Endothelial cell of umbilical vein (primary cell): ENCODE data around the gene LRRK1. TPM values are rescaled to one million over a fixed set of nuclear protein-coding genes. Genes with fewer than 3 reads are reported as not detected.

Experiments used
- BruUV-seq: library from RNA; stranded (reverse); fragments of 400-500 nt; replicated peaks from 2 replicates; lab custom pipeline; 2021; lab: Mats Ljungman, UMichigan
- CTCF ChIA-PET: fragments of 300-600, 350-600 bp; sonication (Branson Sonifier 250); formaldehyde crosslinking; loops from one replicate; lab custom pipeline; 2021; ENCODE audit warnings: antibody characterized with exemption, inconsistent platforms; lab: Charles Lee
- POLR2A ChIA-PET: fragments of 300-600, 350-600 bp; sonication (Branson Sonifier 250); formaldehyde crosslinking; loops from one replicate; lab custom pipeline; 2021; ENCODE audit warnings: antibody characterized with exemption, inconsistent platforms; lab: Charles Lee
- DNase-seq: peaks from one replicate; pipeline ENCODE4 v3.0.0-alpha.2; 2011; ENCODE audit warnings: low read depth, low spot score
- FAIRE-seq: peaks from 2 replicates; lab custom pipeline; 2011; peaks lifted over from hg19 to GRCh38; lab: Jason Lieb, UNC
- H2AFZ ChIP-seq: 2 replicates; pipeline ENCODE4 v1.6.0; 2012; ENCODE audit warnings: low read depth, low read length, control low read depth, inconsistent platforms
- H3K27ac ChIP-seq: 2 replicates; pipeline ENCODE4 v1.5.1; 2011; ENCODE audit warnings: low read depth, mild to moderate bottlenecking, control low read depth, low read length, moderate library complexity; ENCODE audit not compliant: insufficient read depth
- H3K27me3 ChIP-seq, 2 experiments: 2 replicates each; pipeline versions ENCODE4 v1.6.0 to v1.6.1; 2011; ENCODE audit warnings: low read length in 2 of 2, mixed read lengths in 1 of 2; ENCODE audit not compliant: control insufficient read depth in 2 of 2, insufficient read depth in 2 of 2
- H3K36me3 ChIP-seq, 2 experiments: 2 replicates in 1 of 2; 3 replicates in 1 of 2; pipeline ENCODE4 v1.5.1; 2011; ENCODE audit warnings: low read length in 2 of 2, mild to moderate bottlenecking in 1 of 2, moderate library complexity in 1 of 2; ENCODE audit not compliant: control insufficient read depth in 2 of 2, insufficient read depth in 2 of 2; ENCODE audit errors: extremely low read depth in 1 of 2
- H3K4me1 ChIP-seq: 3 replicates; pipeline ENCODE4 v1.5.1; 2011; ENCODE audit warnings: mild to moderate bottlenecking, low read length; ENCODE audit not compliant: control insufficient read depth, insufficient read depth; ENCODE audit errors: extremely low read depth
- H3K4me2 ChIP-seq: 2 replicates; pipeline ENCODE4 v1.6.1; 2011; ENCODE audit warnings: low read length, control low read depth, mixed read lengths; ENCODE audit not compliant: insufficient read depth
- H3K4me3 ChIP-seq, 3 experiments: fragments of 200-600 bp in 1 of 3; sonication (generic), shearing (Covaris generic) in 1 of 3; replicated peaks in 1 of 3; 2 replicates each; pipeline ENCODE4 v1.5.1; 2011 to 2016; ENCODE audit warnings: control low read depth in 3 of 3, low read length in 3 of 3, mild to moderate bottlenecking in 2 of 3, inconsistent platforms in 1 of 3, low read depth in 1 of 3, moderate library complexity in 1 of 3; ENCODE audit not compliant: insufficient read depth in 1 of 3
- H3K79me2 ChIP-seq: 2 replicates; pipeline ENCODE4 v1.6.0; 2012; ENCODE audit warnings: low read length, inconsistent platforms; ENCODE audit not compliant: control insufficient read depth, insufficient read depth
- H3K9ac ChIP-seq: replicated peaks from 2 replicates; pipeline ENCODE3; 2011; ENCODE audit warnings: low read length, control low read depth; ENCODE audit not compliant: insufficient read depth; ENCODE audit errors: extremely low read depth
- H3K9me1 ChIP-seq: replicated peaks from 3 replicates; pipeline ENCODE4 v1.6.0; 2011; ENCODE audit warnings: mild to moderate bottlenecking, low read length; ENCODE audit not compliant: control insufficient read depth, insufficient read depth; ENCODE audit errors: extremely low read depth
- H3K9me3 ChIP-seq: replicated peaks from 2 replicates; pipeline ENCODE4 v1.5.1; 2012; ENCODE audit warnings: low read length, inconsistent platforms; ENCODE audit not compliant: control insufficient read depth, insufficient read depth
- H4K20me1 ChIP-seq: replicated peaks from 2 replicates; pipeline ENCODE3; 2011; ENCODE audit warnings: mild to moderate bottlenecking, low read length; ENCODE audit not compliant: control insufficient read depth, insufficient read depth; ENCODE audit errors: extremely low read depth
- CTCF ChIP-seq, 2 donors: IDR thresholded peaks; 1 replicate in 1 of 2; 2 replicates in 1 of 2; pipeline ENCODE4 v1.5.1; 2011; ENCODE audit warnings: low read length in 2 of 2, mild to moderate bottlenecking in 2 of 2, moderate library complexity in 2 of 2, control low read depth in 1 of 2, inconsistent platforms in 1 of 2, low read depth in 1 of 2; ENCODE audit not compliant: insufficient read depth in 1 of 2; ENCODE audit errors: extremely low read depth in 1 of 2
- EZH2 ChIP-seq: IDR thresholded peaks from 2 replicates; pipeline ENCODE4 v1.6.1; 2012; ENCODE audit warnings: borderline replicate concordance, low read depth, mild to moderate bottlenecking, moderate library complexity, low read length, inconsistent platforms; ENCODE audit not compliant: severe bottlenecking
- MAX ChIP-seq: IDR thresholded peaks from 2 replicates; pipeline ENCODE4 v1.6.1; 2011; ENCODE audit not compliant: insufficient read depth, insufficient read length
- MYC ChIP-seq: IDR thresholded peaks from one replicate; pipeline ENCODE4 v1.6.1; 2011; ENCODE audit warnings: mild to moderate bottlenecking, low read depth, low read length
- POLR2A ChIP-seq: IDR thresholded peaks from 2 replicates; pipeline ENCODE4 v1.6.1; 2012; ENCODE audit warnings: low read depth, mild to moderate bottlenecking, control low read depth, low read length
- POLR2AphosphoS5 ChIP-seq: IDR thresholded peaks from 2 replicates; pipeline ENCODE4 v1.6.1; 2012; ENCODE audit warnings: low read depth, mild to moderate bottlenecking, control low read depth, low read length, moderate library complexity; ENCODE audit not compliant: insufficient read depth
- dilution Hi-C: fragments of 300-500 bp; cut with MboI; formaldehyde crosslinking; loops from one replicate; pipeline ENCODE4 v1.15.0; 2019; ENCODE audit warnings: low sequenced_read_pairs; ENCODE audit not compliant: extremely low pct_ligation_motif_present
- intact Hi-C: fragments of 100-400 bp; cut with micrococcal nuclease; formaldehyde crosslinking; loops from one replicate; pipeline ENCODE4 v1.10.0; 2022
- polyA plus RNA-seq, 4 experiments: library from polyadenylated mRNA; depleted of rRNA in 3 of 4; stranded (reverse) in 3 of 4; unstranded in 1 of 4; fragments of >200 nt; gene quantifications; 2 replicates each; pipeline versions ENCODE4 v1.2.1 to v1.2.3, GENCODE V29; 2011 to 2012; ENCODE audit warnings: missing spikeins in 1 of 4
- total RNA-seq: library from RNA; stranded (reverse); gene quantifications from 2 replicates; pipeline ENCODE4 v1.2.3, GENCODE V29; 2021

Gene LRRK1
- total and polyA plus RNA-seq, 2 donors (not counting 3 experiments of a cell fraction or from before 2014, with no cell fraction given) = 11.0 to 22.1 TPM

GRCh38 chr15:101025501-101025885, 106.3 kb downstream of the LRRK1 start:
- H3K79me2 ChIP-seq = no peaks in the 10 kb centered on the region
- H3K9me3 ChIP-seq = no peaks in the 10 kb centered on the region
- no peak overlapping the region for H3K4me2 ChIP-seq
- BruUV-seq = no TSS peak
- no peak for DNase-seq
- H3K4me1 ChIP-seq = no peaks in the 10 kb centered on the region
- intact Hi-C loops (no loop called here), dilution Hi-C loops (no loop called here)
- H3K9me1 ChIP-seq = no peaks in the 10 kb centered on the region
- no peaks in the 10 kb centered on the region for H4K20me1 ChIP-seq
- H3K4me3 ChIP-seq = no peak overlapping the region
- no peak for TF ChIP-seq MAX
- no peak for TF ChIP-seq EZH2
- no peak for TF ChIP-seq MYC
- no peak for TF ChIP-seq POLR2AphosphoS5
- H3K9ac ChIP-seq = no peak overlapping the region
- CTCF ChIA-PET = interaction anchor here (1.0 kb wide), 1 partner anchor 17 kb away, joined by 3 read pairs; no protein-coding TSS in a partner anchor
- no peak overlapping the region for H3K27ac ChIP-seq
- no peaks in the 10 kb centered on the region for H3K27me3 ChIP-seq
- POLR2A ChIA-PET = no interaction called here
- H3K36me3 ChIP-seq = peaks cover 0 to 18% of the 10 kb centered on the region in 2 experiments
- no peak overlapping the region for H2AFZ ChIP-seq
- FAIRE-seq = no peak

DNA sequence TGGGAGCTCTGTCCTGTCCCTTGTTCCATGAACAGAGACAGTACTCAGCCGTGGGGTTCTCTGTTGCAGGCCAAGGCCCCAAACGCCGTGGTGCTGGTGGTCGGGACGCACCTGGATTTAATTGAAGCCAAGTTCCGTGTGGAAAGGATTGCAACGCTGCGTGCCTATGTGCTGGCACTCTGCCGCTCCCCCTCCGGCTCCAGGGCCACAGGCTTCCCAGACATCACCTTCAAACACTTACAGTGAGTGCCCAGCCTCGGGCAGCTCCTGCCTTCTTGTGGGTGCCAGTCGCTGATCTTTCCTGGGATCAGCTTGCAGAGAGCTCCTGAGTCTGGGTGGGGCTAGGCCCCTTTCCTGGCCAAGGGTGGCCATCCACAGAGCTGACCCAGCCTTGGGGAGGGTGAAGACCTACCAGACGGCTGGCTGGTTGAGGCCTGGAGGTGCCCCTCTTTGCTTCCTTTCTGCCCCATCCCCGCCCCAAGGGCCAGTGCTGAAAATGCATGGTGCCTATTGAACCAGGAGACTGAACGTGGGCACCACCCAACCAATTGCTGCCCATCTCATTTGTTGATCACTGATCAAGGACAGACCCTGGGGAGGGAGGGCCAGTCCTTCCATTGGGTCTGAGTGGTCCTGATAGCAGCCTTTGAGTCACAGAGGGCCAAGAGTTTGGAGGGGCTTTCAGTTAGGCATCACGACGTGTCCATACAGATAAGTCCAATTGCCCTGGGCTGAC, 106.9 kb downstream of the LRRK1 start:
- Histone ChIP-seq H3K9me3 (no peaks in the 10 kb centered on the region), H3K9ac (no peak overlapping the region), H3K4me3 (no peak overlapping the region), H3K79me2 (no peaks in the 10 kb centered on the region), H3K27me3 (no peaks in the 10 kb centered on the region), H3K9me1 (no peaks in the 10 kb centered on the region), H3K4me2 (no peak overlapping the region), H3K27ac (no peak overlapping the region), H3K4me1 (no peaks in the 10 kb centered on the region), H3K36me3 (peaks cover 0 to 16% of the 10 kb centered on the region in 2 experiments), H2AFZ (no peak overlapping the region), H4K20me1 (no peaks in the 10 kb centered on the region)
- TF ChIP-seq CTCF (IDR thresholded peaks at IDR 0.05; ENCODE audit: extremely low read depth in 1 of 2, insufficient read depth in 1 of 2, low read depth in 1 of 2, low read length in 2 of 2) = no peak
- TF ChIP-seq EZH2 = no peak
- TF ChIP-seq POLR2A = no peak
- no peak for TF ChIP-seq POLR2AphosphoS5
- intact Hi-C loops (no loop called here), dilution Hi-C loops (no loop called here)
- ChIA-PET CTCF (interaction anchor here (1.0 kb wide), 1 partner anchor 17 kb away, joined by 3 read pairs; no protein-coding TSS in a partner anchor), POLR2A (no interaction called here)
- FAIRE-seq (no peak), DNase-seq (no peak)
- BruUV-seq = no TSS peak
